Upper lobe of left lung (tissue), 6 donors: ENCODE measurements around the gene CYP2W1. TPM values are rescaled to one million over a fixed set of nuclear protein-coding genes. Genes with fewer than 3 reads are reported as not detected.
"Not testable (repeated sequence)": the region's sequence is repeated elsewhere in the genome, so short reads cannot be mapped to it uniquely, and the experiment has no call there.

Source experiments
- ATAC-seq, 2 donors: fragments of 200-7000 bp; cut with Tn5 transposase; one replicate each; pipeline ENCODE4 v1.9.1; 2022; ENCODE audit warnings: mild to moderate bottlenecking in 2 of 2, moderate library complexity in 2 of 2; ENCODE audit not compliant: low FRiP score in 2 of 2
- DNase-seq, 2 donors: peaks; one replicate each; pipeline ENCODE4 v3.0.0-alpha.2; 2019 to 2020
- H3K27ac ChIP-seq, 4 donors: fragments of 200-600 bp; sonication (generic); one replicate each; pipeline ENCODE4 v1.5.1; 2016 to 2019
- H3K27me3 ChIP-seq, 4 donors: fragments of 200-600 bp; sonication (generic); one replicate each; pipeline ENCODE4 v1.5.1; 2017 to 2019
- H3K36me3 ChIP-seq, 4 donors: fragments of 200-600 bp; sonication (generic); one replicate each; pipeline ENCODE4 v1.5.1; 2016 to 2019
- H3K4me1 ChIP-seq, 4 donors: fragments of 200-600 bp; sonication (generic); one replicate each; pipeline ENCODE4 v1.5.1; 2018 to 2019
- H3K4me3 ChIP-seq, 4 donors: fragments of 200-600 bp; sonication (generic); one replicate each; pipeline ENCODE4 v1.5.1; 2017 to 2019; ENCODE audit warnings: mild to moderate bottlenecking in 2 of 4, moderate library complexity in 1 of 4
- H3K9me3 ChIP-seq, 4 donors: fragments of 200-600 bp; sonication (generic); one replicate each; pipeline ENCODE4 v1.5.1; 2018 to 2019
- EP300 ChIP-seq, 4 donors: sonication (generic); formaldehyde crosslinking; IDR thresholded peaks; one replicate each; pipeline ENCODE4 v1.5.1; 2017; ENCODE audit warnings: antibody characterized with exemption in 4 of 4, control low read depth in 2 of 4
- POLR2A ChIP-seq, 4 donors: fragments of 450-650 bp; IDR thresholded peaks; one replicate each; pipeline ENCODE4 v1.5.1; 2016 to 2017; ENCODE audit warnings: antibody characterized with exemption in 4 of 4, mild to moderate bottlenecking in 2 of 4
- POLR2AphosphoS5 ChIP-seq, 2 donors: sonication (generic); formaldehyde crosslinking; IDR thresholded peaks; one replicate each; pipeline ENCODE4 v1.5.1; 2017; ENCODE audit warnings: antibody characterized with exemption in 2 of 2
- WGBS, 2 donors: methylation state at CpG; one replicate each; pipeline ENCODE4 v1.1.5; 2017 to 2018; 5-methylcytosine and 5-hydroxymethylcytosine counted together
- total RNA-seq, 6 donors: library from RNA; depleted of rRNA in 4 of 6; stranded (reverse); fragments of >200 nt in 4 of 6; gene quantifications; one replicate each; pipeline versions ENCODE4 v1.1.0 to v1.2.1, GENCODE V29; 2016 to 2021
- TF ChIP-seq, protein P1 (sequence below), 6 experiments: fragments of 450-650 bp in 4 of 6; fragments of 200-600 bp in 2 of 6; sonication (generic) in 2 of 6; IDR thresholded peaks; one replicate each; pipeline ENCODE4 v1.5.1; 2016 to 2019; ENCODE audit warnings: antibody characterized with exemption in 6 of 6
- donor health status: DM: no; HTN: no; CAD: no; lungs with moderate emphysema.
- donor health status: DM: no; HTN: yes; CAD: no; lungs with severe emphysema.

CYP2W1 gene
- total RNA-seq, 6 donors from 2014 or later: not detected

DNA sequence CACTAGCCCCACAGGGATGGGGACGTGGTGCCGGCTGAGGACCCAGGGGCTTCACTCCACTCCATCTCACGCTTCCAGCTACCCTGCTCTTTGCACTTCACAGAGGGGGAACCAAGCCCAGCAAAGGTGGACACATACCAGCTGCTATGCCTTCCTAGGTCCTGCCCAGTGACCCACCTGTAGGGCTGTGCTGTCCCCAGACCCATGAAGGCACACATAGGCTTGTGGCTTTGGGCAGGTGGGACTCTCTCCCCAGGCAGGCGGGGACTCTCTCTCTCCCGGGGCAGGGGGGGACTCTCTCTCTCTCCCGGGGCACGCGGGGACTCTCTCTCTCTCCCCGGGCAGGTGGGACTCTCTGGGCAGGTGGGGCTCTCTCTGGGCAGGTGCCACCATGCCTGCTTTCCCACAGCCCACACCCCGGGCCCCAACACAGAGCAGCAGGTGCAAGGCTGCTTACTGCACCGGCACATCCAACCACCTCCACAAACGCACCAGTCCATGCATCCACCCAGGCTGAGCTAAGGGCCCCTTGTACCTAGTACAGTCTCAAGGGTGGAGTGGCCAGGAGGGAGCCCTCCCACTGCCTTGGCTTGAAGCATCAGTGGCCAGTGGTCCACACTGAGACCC is 47.6 kb downstream of the CYP2W1 start:
- H3K27ac ChIP-seq: no peak overlapping the region
- H3K36me3 ChIP-seq: peaks cover 0 to 11% (median 7%) of the 10 kb centered on the region in 4 donors
- no peak overlapping the region for H3K4me3 ChIP-seq
- TF ChIP-seq EP300 (IDR thresholded peaks at IDR 0.05) (no peak), POLR2A (IDR thresholded peaks at IDR 0.05) (no peak), POLR2AphosphoS5 (IDR thresholded peaks at IDR 0.05) (no peak)
- TF ChIP-seq, protein P1, sequence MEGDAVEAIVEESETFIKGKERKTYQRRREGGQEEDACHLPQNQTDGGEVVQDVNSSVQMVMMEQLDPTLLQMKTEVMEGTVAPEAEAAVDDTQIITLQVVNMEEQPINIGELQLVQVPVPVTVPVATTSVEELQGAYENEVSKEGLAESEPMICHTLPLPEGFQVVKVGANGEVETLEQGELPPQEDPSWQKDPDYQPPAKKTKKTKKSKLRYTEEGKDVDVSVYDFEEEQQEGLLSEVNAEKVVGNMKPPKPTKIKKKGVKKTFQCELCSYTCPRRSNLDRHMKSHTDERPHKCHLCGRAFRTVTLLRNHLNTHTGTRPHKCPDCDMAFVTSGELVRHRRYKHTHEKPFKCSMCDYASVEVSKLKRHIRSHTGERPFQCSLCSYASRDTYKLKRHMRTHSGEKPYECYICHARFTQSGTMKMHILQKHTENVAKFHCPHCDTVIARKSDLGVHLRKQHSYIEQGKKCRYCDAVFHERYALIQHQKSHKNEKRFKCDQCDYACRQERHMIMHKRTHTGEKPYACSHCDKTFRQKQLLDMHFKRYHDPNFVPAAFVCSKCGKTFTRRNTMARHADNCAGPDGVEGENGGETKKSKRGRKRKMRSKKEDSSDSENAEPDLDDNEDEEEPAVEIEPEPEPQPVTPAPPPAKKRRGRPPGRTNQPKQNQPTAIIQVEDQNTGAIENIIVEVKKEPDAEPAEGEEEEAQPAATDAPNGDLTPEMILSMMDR (IDR thresholded peaks at IDR 0.05): no peak
- H3K27me3 ChIP-seq: no peaks in the 10 kb centered on the region
- no peak for ATAC-seq
- 89 to 100% methylated on average over 3 to 7 of the region's 12 CpGs for WGBS, 2 donors
- no peak for DNase-seq
- peaks cover 15 to 38% (median 26%) of the 10 kb centered on the region in 4 donors for H3K4me1 ChIP-seq
- no peaks in the 10 kb centered on the region for H3K9me3 ChIP-seq

DNA sequence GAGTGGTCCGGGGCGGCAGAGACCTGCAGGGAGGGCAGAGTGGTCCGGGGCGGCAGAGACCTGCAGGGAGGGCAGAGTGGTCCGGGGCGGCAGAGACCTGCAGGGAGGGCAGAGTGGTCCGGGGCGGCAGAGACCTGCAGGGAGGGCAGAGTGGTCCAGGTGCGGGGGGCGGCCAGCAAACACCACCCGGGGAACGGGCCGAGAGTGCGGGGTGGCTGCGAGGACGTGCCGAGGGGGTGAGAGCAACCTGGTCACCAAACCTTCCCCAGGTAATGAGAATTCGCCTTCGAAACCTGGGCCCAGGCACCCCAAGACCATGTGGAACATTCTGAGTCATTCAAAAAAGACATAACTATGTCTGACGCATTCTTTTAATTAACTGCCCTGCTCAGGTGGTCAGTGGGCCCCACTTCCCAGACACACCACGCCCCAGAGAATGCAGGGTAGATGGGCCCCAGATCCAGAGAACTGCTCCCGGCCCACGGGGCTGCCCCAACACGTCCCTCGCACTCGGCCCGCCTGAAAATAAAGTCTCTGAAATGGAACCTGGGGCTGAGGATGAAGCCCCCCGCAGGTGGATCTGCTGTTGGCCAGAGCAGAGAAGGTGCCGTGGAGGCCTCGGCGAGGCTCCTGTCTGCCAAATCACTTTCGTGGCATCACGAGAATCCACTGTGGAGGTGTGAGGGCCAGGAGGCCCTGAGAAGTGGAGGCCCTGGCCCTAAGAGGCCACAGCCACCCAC is 48.9 kb downstream of the CYP2W1 start:
- peaks cover 11 to 25% (median 21%) of the 10 kb centered on the region in 4 donors for H3K4me1 ChIP-seq
- ATAC-seq (no peak), DNase-seq (peak in 1 of 2 donors; percentile 62)
- H3K4me3 ChIP-seq: no peak overlapping the region
- no peaks in the 10 kb centered on the region for H3K27me3 ChIP-seq
- TF ChIP-seq, protein P1 (IDR thresholded peaks at IDR 0.05): no peak
- no peak for TF ChIP-seq EP300 (IDR thresholded peaks at IDR 0.05)
- no peak for TF ChIP-seq POLR2AphosphoS5 (IDR thresholded peaks at IDR 0.05)
- no peak for TF ChIP-seq POLR2A (IDR thresholded peaks at IDR 0.05)
- H3K36me3 ChIP-seq: no peaks in the 10 kb centered on the region
- WGBS, 2 donors: 94 to 96% methylated on average over 9 to 30 of the region's 33 CpGs
- no peaks in the 10 kb centered on the region for H3K9me3 ChIP-seq
- no peak overlapping the region for H3K27ac ChIP-seq

DNA sequence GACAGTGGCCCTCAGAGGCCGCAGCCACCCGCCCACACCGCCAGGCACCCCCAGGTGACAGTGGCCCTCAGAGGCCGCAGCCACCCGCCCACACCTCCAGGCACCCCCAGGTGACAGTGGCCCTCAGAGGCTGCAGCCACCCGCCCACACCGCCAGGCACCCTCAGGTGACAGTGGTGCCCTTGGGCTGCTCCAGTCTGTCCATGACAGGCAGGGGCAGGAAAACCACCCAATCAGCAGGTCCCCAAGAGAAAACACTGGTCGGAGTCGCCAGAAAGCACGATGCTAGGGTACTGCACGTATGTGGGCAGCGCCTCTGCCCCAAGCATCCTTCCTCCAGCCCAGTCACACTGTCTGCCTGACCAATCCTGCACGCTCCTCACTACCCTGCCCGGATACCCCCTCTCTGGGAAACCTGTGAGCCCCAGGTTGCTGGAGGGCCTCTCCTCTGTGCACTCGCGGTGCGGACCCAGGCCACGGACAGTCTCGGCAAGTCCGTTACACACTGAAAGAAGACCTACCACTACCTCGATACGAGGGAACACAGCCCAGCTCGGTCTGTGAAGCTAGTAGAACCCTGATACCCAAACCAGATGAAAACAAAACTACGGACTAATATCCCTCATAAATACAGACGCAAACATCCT is 49.7 kb downstream of the CYP2W1 start:
- WGBS, 2 donors: 90 to 94% methylated on average over 18 to 23 of the region's 25 CpGs
- H3K36me3 ChIP-seq: no peaks in the 10 kb centered on the region
- H3K27me3 ChIP-seq: no peaks in the 10 kb centered on the region
- DNase-seq (peak in 1 of 2 donors; percentile 63), ATAC-seq (no peak)
- H3K4me1 ChIP-seq: peaks cover 7 to 17% (median 14%) of the 10 kb centered on the region in 4 donors
- H3K4me3 ChIP-seq: no peak overlapping the region
- TF ChIP-seq EP300 (IDR thresholded peaks at IDR 0.05): no peak
- no peak for TF ChIP-seq POLR2A (IDR thresholded peaks at IDR 0.05)
- no peak for TF ChIP-seq POLR2AphosphoS5 (IDR thresholded peaks at IDR 0.05)
- TF ChIP-seq, protein P1 (IDR thresholded peaks at IDR 0.05): no peak
- H3K9me3 ChIP-seq: no peaks in the 10 kb centered on the region
- H3K27ac ChIP-seq: no peak overlapping the region

DNA sequence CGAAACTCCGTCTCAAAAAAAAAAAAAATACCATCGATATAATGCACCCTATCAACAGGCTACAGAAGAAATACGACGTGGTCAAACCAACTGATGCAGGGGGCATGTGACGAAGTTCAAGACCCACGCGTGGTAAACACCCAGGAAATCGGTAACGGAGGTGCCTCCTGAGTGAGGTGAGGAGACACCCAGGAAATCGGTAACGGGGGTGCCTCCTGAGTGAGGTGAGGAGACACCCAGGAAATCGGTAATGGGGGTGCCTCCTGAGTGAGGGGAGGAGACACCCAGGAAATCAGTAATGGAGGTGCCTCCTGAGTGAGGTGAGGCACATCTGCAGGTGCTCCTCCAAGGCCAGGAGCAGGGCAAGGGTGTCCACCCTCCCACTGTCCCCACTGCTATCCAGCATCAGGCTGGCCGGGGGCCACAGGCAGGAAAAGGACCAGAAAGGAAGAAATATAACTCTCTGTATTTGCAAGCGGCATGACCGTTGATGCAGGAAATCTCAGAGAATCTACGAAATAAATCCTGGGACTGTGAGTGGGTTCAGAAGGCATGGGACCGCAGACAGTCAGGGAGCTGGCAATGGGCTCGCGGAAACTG is 50.7 kb downstream of the CYP2W1 start:
- DNase-seq (no peak), ATAC-seq (no peak)
- Histone ChIP-seq H3K27ac (no peak overlapping the region), H3K4me3 (no peak overlapping the region), H3K4me1 (peaks cover 7 to 12% (median 10%) of the 10 kb centered on the region in 4 donors), H3K9me3 (no peaks in the 10 kb centered on the region), H3K36me3 (no peaks in the 10 kb centered on the region), H3K27me3 (no peaks in the 10 kb centered on the region)
- no peak for TF ChIP-seq POLR2AphosphoS5 (IDR thresholded peaks at IDR 0.05)
- TF ChIP-seq, protein P1 (IDR thresholded peaks at IDR 0.05): no peak
- no peak for TF ChIP-seq EP300 (IDR thresholded peaks at IDR 0.05)
- WGBS, 2 donors: 86 to 87% methylated on average over 20 of the region's 20 CpGs

DNA sequence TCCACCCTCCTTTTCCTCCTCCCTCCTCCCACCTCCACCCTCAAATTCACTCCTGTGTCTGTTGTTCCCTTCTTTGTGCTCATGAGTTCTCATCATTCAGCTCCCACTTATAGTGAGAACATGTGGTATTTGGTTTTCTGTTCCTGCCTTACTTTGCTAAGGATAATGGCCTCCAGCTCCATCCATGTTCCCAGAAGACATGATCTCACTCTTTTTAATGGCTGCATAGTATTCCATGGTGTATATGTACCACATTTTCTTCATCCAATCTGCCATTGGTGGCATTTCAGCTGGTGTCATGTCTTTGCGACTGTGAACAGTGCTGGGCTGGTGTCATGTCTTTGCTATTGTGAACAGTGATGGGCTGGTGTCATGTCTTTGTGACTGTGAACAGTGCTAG is 51.8 kb downstream of the CYP2W1 start:
- H3K36me3 ChIP-seq, H3K27me3 ChIP-seq, H3K27ac ChIP-seq, ATAC-seq, H3K4me1 ChIP-seq, H3K4me3 ChIP-seq, DNase-seq, H3K9me3 ChIP-seq: not testable (repeated sequence)
- WGBS, 2 donors: 96 to 100% methylated on average over 1 of the region's 1 CpG

DNA sequence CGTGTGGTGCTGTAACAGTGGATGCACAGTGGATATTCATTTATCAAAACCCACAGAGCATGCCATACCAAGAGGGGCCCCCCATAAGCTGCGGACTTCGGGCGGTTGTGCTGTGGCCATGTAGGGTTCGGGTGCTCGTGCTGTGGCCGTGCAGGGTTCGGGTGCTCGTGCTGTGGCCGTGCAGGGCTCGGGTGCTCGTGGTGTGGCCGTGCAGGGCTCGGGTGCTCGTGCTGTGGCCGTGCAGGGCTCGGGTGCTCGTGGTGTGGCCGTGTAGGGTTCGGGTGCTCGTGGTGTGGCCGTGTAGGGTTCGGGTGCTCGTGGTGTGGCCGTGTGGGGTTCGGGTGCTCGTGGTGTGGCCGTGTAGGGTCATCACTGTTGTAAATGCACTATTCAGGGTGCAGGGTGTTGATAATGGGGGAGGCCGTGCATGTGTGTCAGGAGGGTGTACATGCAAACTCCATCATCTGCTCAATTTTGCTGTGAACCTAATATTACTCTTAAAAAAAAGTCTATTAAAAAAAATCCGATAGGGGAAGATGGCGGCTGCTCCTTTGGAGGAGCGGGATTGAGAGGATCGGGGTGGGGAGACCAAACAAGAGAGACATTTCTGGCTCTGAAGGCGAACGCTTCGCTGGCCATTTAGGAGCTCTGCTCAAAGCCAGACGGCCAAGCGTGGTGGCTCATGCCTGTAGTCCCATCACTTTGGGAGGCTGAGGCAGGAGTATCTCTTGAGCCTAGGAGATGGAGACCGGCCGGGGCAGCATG is 53.4 kb downstream of the CYP2W1 start:
- DNase-seq: peak in 1 of 2 donors; percentile 62
- not testable (repeated sequence) for H3K9me3 ChIP-seq

More for the DNA sequence above, 53.4 kb downstream of the CYP2W1 start:
- H3K27ac ChIP-seq, H3K27me3 ChIP-seq, H3K4me3 ChIP-seq, ATAC-seq, H3K36me3 ChIP-seq: not testable (repeated sequence)
- peaks cover 0 to 13% (median 9%) of the 10 kb centered on the region in 4 donors for H3K4me1 ChIP-seq
- 94 to 95% methylated on average over 38 to 39 of the region's 40 CpGs for WGBS, 2 donors
